ENCODE results near the gene ETV6. TPM values are rescaled to one million over a fixed set of nuclear protein-coding genes. Genes with fewer than 3 reads are reported as not detected.

ETV6 gene
- total RNA-seq, 1 experiment from 2014 or later, result 14.1 TPM

DNA sequence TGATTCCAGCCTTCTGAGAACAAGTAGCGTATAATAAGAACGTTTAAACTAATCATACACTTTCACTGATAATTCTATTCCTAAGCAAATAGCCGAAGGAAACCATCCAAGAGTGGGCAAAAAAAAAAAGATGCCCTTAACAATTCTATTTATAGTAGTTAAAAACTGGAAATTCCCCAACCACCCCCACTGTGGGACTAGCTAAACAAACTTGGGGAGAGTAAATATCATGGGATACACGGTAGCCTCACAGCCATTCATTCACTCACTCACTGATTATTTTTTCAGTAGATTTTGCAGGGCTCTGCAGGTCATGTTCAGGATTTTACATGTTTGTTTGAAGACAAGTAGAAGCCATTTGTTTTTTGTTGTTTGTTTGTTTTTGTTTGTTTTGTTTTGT, 197.0 kb downstream of the ETV6 start:
- Histone ChIP-seq H3K4me1 (ENCODE audit: control insufficient read depth in 1 of 2, insufficient read depth in 2 of 2, low read length in 2 of 2) (no peaks in the 10 kb centered on the region), H3K27ac (ENCODE audit: low read depth, low read length) (no peak overlapping the region), H3K79me2 (ENCODE audit: insufficient read depth, low read length) (no peaks in the 10 kb centered on the region), H3K9ac (ENCODE audit: low read length) (no peak overlapping the region), H3K27me3 (ENCODE audit: insufficient read depth, low read length) (no peaks in the 10 kb centered on the region), H4K20me1 (ENCODE audit: insufficient read depth) (no peaks in the 10 kb centered on the region), H3K4me3 (replicated peaks in 1 of 2; ENCODE audit: low read depth in 1 of 2, low read length in 2 of 2) (no peak overlapping the region), H2AFZ (ENCODE audit: low read depth, low read length, poor library complexity, severe bottlenecking) (no peak overlapping the region), H3K4me2 (ENCODE audit: low read length) (no peak overlapping the region), H3K9me2 (ENCODE audit: insufficient read depth) (no peaks in the 10 kb centered on the region), H3K36me3 (ENCODE audit: control insufficient read depth in 1 of 2, insufficient read depth in 2 of 2, low read length in 2 of 2) (no peaks in the 10 kb centered on the region), H3K9me3 (ENCODE audit: control insufficient read depth in 1 of 2, insufficient read depth in 1 of 2, low read depth in 1 of 2, low read length in 2 of 2) (no peaks in the 10 kb centered on the region)
- ATAC-seq (no peak), DNase-seq (ENCODE audit: low read depth, low spot score) (no peak)
- intact Hi-C loops (cut with micrococcal nuclease), result no loop called here
- TF ChIP-seq CEBPB (IDR thresholded peaks at IDR 0.05; ENCODE audit: low read depth) (no peak), POLR2A (IDR thresholded peaks at IDR 0.05; ENCODE audit: borderline replicate concordance, extremely low read depth, insufficient read depth, insufficient read length) (no peak), POLR2AphosphoS5 (IDR thresholded peaks at IDR 0.05; ENCODE audit: low read depth, low read length) (no peak), ZNF274 (IDR thresholded peaks at IDR 0.05; ENCODE audit: low read depth, low read length) (no peak), EZH2 (IDR thresholded peaks at IDR 0.05) (no peak), FOSL1 (IDR thresholded peaks at IDR 0.05; ENCODE audit: low read depth) (no peak), CBX3 (IDR thresholded peaks at IDR 0.05; ENCODE audit: low read depth) (no peak), RAD21 (IDR thresholded peaks at IDR 0.05; ENCODE audit: low read depth) (no peak)
- TF ChIP-seq, protein P1, sequence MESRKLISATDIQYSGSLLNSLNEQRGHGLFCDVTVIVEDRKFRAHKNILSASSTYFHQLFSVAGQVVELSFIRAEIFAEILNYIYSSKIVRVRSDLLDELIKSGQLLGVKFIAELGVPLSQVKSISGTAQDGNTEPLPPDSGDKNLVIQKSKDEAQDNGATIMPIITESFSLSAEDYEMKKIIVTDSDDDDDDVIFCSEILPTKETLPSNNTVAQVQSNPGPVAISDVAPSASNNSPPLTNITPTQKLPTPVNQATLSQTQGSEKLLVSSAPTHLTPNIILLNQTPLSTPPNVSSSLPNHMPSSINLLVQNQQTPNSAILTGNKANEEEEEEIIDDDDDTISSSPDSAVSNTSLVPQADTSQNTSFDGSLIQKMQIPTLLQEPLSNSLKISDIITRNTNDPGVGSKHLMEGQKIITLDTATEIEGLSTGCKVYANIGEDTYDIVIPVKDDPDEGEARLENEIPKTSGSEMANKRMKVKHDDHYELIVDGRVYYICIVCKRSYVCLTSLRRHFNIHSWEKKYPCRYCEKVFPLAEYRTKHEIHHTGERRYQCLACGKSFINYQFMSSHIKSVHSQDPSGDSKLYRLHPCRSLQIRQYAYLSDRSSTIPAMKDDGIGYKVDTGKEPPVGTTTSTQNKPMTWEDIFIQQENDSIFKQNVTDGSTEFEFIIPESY (IDR thresholded peaks at IDR 0.05; ENCODE audit: extremely low read depth, insufficient replicate concordance, low read length), result no peak
- TF ChIP-seq, protein P2, sequence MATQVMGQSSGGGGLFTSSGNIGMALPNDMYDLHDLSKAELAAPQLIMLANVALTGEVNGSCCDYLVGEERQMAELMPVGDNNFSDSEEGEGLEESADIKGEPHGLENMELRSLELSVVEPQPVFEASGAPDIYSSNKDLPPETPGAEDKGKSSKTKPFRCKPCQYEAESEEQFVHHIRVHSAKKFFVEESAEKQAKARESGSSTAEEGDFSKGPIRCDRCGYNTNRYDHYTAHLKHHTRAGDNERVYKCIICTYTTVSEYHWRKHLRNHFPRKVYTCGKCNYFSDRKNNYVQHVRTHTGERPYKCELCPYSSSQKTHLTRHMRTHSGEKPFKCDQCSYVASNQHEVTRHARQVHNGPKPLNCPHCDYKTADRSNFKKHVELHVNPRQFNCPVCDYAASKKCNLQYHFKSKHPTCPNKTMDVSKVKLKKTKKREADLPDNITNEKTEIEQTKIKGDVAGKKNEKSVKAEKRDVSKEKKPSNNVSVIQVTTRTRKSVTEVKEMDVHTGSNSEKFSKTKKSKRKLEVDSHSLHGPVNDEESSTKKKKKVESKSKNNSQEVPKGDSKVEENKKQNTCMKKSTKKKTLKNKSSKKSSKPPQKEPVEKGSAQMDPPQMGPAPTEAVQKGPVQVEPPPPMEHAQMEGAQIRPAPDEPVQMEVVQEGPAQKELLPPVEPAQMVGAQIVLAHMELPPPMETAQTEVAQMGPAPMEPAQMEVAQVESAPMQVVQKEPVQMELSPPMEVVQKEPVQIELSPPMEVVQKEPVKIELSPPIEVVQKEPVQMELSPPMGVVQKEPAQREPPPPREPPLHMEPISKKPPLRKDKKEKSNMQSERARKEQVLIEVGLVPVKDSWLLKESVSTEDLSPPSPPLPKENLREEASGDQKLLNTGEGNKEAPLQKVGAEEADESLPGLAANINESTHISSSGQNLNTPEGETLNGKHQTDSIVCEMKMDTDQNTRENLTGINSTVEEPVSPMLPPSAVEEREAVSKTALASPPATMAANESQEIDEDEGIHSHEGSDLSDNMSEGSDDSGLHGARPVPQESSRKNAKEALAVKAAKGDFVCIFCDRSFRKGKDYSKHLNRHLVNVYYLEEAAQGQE (IDR thresholded peaks at IDR 0.05; ENCODE audit: low read depth), result no peak
- no TSS peak for BruUV-seq (replicated peaks)
- RAD21 ChIA-PET (ENCODE audit: low non-redundant PET in 1 of 2, low total read pairs in 2 of 2, uncharacterized antibody in 2 of 2, unreplicated experiment in 2 of 2), result no interaction called here
- CTCF ChIA-PET, result no interaction called here
- POLR2A ChIA-PET, result no interaction called here
